NCI-H1048 (cell line): ENCODE measurements around the gene DOCK7.
"Not testable (repeated sequence)": the region's sequence is repeated elsewhere in the genome, so short reads cannot be mapped to it uniquely, and the experiment has no call there.

Source experiments
- DNase-seq: peaks from one replicate; lab custom pipeline; 2025; lab: John Stamatoyannopoulos, UW

DOCK7 gene

DNA sequence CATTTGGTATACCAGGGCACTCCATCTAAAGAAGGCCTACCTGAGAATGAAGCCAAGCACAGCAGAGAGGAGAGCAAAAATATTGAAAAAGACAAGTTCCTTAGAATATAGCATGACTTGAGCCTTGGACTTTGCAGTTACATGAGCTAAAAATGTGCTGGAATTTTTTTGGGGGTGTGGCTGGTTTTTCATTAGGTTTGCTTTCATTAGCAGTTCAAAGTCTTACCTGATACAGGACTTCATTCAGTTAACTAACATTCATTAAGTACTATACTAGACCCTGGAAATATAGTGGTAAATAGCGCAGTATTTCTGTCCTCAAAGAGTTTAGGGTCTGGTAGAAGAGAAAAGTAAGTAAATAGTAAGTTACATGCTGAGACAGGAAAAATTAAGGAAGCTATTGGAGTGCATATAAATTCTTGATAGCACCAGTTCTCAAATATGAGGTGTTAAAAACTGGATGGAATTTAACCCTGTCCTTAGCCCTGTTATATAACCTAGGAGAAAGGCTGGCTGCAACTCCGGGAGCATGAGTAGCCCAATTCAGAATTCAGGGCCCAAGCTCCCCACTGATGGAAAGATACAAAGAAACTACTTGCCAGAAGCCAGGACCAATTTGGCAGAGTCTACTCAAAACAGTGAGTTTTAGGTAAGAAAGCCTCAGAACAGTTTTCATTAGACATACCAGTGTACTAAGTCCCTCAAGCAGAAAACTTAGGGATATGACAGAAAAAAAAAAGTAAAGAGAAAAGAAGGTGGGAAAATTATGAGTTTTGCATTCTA, 3.1 kb upstream of the DOCK7 start:
- no peak for DNase-seq

GRCh38 chr1:62689524-62689923, 1.3 kb upstream of the DOCK7 start:
- no peak for DNase-seq

GRCh38 chr1:62688687-62689085, 500 bp upstream of the DOCK7 start:
- no peak for DNase-seq

DNA sequence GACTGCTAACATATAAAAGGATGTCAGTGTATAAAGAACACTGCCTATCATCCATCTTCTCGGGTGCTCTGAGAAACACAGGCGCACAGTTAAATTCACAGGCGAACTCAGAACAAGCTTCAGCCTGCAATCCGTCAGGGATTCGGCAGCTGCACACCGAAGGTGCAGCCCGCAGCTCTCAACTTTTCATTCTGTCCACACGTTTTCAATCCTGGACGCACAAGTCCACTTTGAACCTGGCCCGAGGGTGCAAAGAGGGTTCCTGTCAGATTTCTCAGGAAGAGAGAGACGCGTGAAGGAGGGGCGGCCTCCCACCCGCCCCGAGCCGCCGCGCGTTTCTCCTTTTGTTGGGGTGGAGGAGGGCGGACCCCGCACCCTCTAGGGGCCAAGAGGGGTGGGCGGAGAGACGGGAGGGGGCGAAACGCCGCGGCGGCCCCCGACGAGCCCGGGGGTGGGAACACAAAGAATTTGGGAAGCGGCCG, 724 bp downstream of the DOCK7 start:
- no peak for DNase-seq

DNA sequence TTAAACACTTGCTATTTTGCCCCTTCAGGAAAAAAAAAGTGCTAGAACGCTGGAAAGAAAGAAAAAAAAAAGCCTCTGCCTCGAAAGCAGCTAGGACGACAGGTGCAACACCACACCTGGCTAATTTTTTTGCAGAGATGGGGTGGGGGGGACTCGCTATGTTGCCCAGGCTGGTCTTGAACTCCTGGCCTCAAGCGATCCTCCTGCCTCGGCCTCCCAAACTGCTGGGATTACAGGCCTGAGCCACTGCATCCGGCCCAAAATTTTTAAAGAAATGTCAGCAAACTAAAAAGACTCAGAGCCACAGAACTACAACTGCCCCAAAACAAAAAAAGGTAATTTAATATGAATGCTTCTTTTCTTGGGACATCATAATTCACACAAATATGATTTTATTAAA, 1.4 kb downstream of the DOCK7 start:
- DNase-seq = no peak

DNA sequence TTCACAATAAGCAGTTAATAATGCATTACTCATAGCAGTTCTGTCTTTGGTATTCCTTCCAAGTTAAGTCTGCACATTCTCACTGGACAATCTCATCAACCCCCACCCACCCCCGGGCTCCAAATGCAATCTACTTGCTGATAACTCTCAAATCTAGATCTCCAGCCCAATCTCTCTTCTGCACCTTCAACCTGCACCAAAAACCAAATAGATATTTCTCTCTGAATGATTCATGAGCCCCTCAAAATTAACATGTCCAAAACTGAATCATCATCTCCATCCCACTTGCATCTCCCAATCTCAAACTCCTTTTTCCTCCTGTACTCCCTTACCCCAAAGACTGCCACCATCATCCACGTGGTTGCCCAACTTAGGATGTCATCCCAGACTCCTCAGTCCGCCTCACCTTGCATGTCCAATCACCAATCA, 2.7 kb downstream of the DOCK7 start:
- no peak for DNase-seq

DNA sequence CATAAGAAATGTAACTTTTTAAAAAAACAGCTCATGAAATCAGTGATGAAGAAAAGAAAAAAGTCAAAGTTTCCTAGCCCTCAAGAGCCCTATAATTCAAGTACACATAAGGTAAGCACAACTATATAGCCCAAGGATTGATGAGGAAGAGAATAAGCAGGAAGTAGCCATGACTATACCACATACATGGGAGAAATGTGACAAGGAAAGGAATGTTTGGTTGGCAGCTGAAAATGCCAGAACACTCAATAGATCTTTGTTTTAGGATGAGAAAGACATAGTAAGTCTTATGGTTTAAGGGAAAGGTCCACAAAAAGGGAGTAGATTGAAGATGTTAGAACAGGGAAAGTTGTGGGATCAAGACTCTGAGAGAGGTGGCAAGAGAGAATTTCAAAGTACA, 5.7 kb downstream of the DOCK7 start:
- DNase-seq = no peak

GRCh38 chr1:62680992-62681391, 7.2 kb downstream of the DOCK7 start:
- not testable (repeated sequence) for DNase-seq

- not testable (repeated sequence) for DNase-seq
Measured at GRCh38 chr1:62677822-62678221, 10.4 kb downstream of the DOCK7 start.

DNA sequence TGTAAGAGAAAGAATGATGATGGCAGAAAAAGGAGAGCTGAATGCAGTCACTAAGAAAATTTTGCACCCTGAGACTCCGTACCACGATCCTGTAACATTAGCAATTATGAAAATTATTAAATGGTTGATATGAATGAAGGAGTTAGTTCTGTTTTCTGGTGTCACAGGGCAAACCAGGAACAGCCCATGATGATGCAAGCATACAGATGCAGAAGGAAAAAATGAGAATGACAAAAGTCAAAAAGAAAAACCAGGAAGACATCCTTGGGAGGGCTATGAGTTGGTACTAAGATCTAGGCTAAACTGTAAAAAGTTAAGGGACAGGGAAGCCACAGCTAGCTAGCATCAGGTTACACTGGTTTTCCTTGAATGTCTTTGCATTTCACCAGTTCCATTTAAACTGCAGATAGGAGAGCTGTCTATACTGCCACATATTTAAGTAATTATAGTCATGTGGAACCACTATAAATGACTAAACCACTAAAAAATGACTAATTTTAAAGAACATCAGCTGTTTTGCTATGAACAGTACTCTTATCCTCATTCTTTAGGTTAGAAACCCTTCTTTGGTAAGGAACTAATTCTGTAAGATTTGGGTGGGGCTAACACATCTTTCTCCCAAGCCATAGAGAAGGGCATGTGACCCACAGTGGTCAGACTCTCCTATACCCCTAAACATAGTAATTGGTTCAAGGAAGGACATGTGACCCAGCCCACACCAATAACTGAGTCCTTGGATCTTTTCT, 11.4 kb downstream of the DOCK7 start:
- no peak for DNase-seq

DNA sequence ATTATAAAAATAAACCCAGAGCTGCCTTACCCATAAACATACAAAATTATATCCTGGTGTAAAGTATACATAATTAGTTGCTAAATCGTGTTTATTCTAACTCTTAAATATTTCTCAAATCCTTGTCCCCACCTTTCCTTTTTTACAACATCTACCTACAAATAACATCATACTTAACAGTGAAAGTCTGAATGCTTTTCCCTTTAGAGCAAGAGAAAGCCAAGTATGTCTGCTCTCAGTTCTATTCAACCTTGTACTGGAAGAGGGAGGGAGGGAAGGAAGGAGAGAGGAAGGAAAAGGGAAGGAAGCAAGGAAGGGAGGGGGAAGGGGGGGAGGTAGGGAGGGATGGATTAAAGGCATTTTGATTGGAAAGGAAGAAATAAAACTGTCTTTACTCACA, 14.6 kb downstream of the DOCK7 start:
- DNase-seq = no peak

- DNase-seq = no peak
Measured at GRCh38 chr1:62672029-62672428, 16.2 kb downstream of the DOCK7 start.

DNA sequence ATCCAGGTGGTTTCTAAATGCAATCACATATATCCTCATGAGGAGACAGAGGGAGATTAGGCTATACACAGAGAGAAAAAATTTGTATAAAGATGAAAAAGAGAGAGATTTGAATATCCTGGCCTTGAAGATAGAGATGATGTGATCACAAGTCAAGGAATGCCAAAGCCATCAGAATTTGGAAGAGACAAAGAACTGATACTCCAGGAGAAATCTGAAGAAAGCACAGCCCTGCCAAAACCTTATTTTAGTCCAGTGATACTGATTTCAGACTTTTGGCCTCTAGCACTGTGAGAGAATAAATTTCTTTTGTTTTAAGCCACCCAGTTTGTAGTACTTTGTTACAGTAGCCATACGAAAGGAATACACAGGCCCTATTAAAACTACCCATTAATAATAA, 33.4 kb downstream of the DOCK7 start:
- DNase-seq = no peak

DNA sequence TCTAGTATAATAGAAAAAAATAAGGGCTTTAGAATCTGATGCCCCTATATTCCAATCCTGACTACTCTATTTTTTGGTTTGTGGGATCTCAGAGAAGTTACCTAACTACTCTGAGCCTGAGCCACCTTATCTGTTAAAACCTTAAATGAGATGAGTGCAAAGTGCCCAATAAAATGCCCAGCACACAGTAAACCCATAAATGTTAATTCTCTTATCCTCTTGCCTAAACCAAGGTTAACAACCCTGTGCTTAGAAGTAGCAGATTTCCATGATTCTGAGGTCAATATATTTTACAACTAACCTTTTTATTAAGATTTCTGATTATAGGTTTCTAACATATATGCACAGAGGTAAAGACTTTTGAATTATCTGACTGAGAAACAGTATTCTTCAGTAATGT, 35.8 kb downstream of the DOCK7 start:
- DNase-seq = no peak

- no peak for DNase-seq
Measured at GRCh38 chr1:62643283-62643682, 44.9 kb downstream of the DOCK7 start.

DNA sequence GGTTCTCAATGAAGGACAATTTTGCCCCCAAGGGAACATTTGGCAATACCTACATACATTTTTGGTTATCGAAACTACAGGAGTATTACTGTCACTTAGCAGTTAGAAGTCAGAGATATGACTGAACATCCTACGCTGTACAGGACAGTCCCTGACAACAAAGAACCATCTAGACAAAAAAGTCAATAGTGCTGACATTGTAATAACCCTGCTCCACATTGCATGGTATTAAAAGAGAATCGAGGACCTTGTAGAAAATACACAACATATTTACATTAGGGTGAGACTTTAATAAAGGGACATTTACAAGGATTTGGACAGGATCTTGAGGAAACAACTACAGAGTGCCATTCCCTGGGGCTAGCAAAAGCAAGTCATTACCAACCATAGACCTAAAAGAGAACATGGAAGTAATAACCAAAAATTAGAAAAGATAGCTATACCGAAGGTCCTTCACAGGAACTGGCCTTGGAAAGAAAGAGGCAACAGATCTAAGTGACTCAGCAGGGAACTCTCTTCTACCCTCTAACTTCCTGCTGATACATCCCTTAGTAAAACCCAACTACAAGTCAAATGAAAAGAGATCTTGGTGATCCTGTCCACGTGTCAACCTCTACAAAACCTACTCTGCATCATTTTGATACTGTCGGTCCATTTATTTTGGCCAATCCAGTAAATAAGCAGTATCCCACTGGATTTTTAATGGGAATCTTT, 50.6 kb downstream of the DOCK7 start:
- no peak for DNase-seq

DNA sequence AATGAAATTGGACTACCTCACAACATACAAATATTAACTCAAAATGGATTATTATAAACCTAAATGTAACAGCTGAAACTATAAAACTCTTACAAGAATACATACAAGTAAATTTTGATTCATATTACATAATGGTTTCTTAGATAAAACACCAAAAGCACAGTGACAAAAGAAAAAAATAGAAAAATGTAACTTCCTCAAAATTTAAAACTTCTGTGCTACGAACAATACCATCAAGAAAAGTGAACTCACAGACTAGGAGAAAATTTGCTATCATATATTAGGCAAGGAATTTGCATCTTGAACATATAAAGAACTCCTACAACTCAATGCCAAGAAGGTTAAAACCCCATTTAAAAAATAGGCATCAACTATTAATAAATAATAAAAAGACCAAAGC, 59.7 kb downstream of the DOCK7 start:
- no peak for DNase-seq

DNA sequence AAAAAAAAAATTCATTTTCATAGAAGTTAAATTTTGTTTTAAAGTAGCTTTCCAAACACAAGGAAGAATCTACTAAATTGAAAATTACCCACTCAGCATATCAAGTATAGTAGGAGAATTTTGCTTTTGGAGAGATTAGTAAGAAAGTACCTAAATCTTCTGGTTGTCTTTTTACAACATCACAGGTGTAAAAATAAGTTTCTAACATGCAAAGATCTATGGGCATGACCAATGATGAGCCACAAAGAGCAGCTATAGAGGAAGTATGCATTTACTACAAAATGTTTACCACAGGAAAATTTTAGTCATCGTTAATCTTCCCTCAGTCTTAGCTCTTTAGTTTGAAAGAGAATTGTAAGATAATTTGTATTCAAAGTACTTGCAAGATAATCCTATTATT, 62.8 kb downstream of the DOCK7 start:
- DNase-seq = no peak

GRCh38 chr1:62621907-62622306, 66.3 kb downstream of the DOCK7 start:
- DNase-seq = no peak

- DNase-seq = no peak
Measured at GRCh38 chr1:62613890-62614289, 74.3 kb downstream of the DOCK7 start.

GRCh38 chr1:62613325-62613727, 74.9 kb downstream of the DOCK7 start:
- DNase-seq = no peak

- no peak for DNase-seq
Measured at GRCh38 chr1:62612770-62613169, 75.4 kb downstream of the DOCK7 start.

GRCh38 chr1:62610588-62610987, 77.6 kb downstream of the DOCK7 start:
- DNase-seq = not testable (repeated sequence)
